GM12875 (cell line): ENCODE data around the gene ROR1.
"Not testable (repeated sequence)": the region's sequence is repeated elsewhere in the genome, so short reads cannot be mapped to it uniquely, and the experiment has no call there.

Experiments used
- H3K4me3 ChIP-seq: one replicate; pipeline ENCODE4 v1.5.1; 2011; ENCODE audit warnings: low read depth, low read length, control low read depth
- CTCF ChIP-seq: IDR thresholded peaks from 2 replicates; pipeline ENCODE4 v1.5.1; 2011; ENCODE audit warnings: low read depth, mild to moderate bottlenecking, control low read depth, inconsistent platforms, low read length, moderate library complexity, borderline replicate concordance; ENCODE audit not compliant: insufficient read depth

ROR1 gene

GRCh38 chr1:63822540-63822939 is 48.7 kb downstream of the ROR1 start:
- H3K4me3 ChIP-seq: no peak overlapping the region
- no peak for TF ChIP-seq CTCF

GRCh38 chr1:63824451-63824850 is 50.6 kb downstream of the ROR1 start:
- no peak for TF ChIP-seq CTCF
- H3K4me3 ChIP-seq: no peak overlapping the region

GRCh38 chr1:63825111-63825510 is 51.3 kb downstream of the ROR1 start:
- TF ChIP-seq CTCF: no peak
- H3K4me3 ChIP-seq: no peak overlapping the region

- not testable (repeated sequence) for H3K4me3 ChIP-seq
Measured at GRCh38 chr1:63826246-63826861, 52.5 kb downstream of the ROR1 start.

- no peak for TF ChIP-seq CTCF
- no peak overlapping the region for H3K4me3 ChIP-seq
Measured at GRCh38 chr1:63827411-63828321, 53.8 kb downstream of the ROR1 start.

GRCh38 chr1:63828322-63829044 is 54.7 kb downstream of the ROR1 start:
- no peak overlapping the region for H3K4me3 ChIP-seq
- no peak for TF ChIP-seq CTCF
